Testis (tissue), 2 donors: Measurements from ENCODE around the gene LIPT1.

Experiments
- POLR2A ChIP-seq: fragments of 450-650 bp; IDR thresholded peaks from one replicate; pipeline ENCODE4 v1.6.1; 2017; ENCODE audit warnings: antibody characterized with exemption, mild to moderate bottlenecking, moderate library complexity
- TF ChIP-seq, protein P1 (sequence below), 3 experiments: fragments of 450-650 bp in 2 of 3; fragments of 200-600 bp in 1 of 3; sonication (generic) in 1 of 3; IDR thresholded peaks; one replicate each; pipeline ENCODE4 v1.5.1; 2016 to 2019; ENCODE audit warnings: antibody characterized with exemption in 3 of 3, mild to moderate bottlenecking in 2 of 3, moderate library complexity in 1 of 3

GRCh38 chr2:99181624-99182000, 26.8 kb downstream of the LIPT1 start:
- TF ChIP-seq, protein P1, sequence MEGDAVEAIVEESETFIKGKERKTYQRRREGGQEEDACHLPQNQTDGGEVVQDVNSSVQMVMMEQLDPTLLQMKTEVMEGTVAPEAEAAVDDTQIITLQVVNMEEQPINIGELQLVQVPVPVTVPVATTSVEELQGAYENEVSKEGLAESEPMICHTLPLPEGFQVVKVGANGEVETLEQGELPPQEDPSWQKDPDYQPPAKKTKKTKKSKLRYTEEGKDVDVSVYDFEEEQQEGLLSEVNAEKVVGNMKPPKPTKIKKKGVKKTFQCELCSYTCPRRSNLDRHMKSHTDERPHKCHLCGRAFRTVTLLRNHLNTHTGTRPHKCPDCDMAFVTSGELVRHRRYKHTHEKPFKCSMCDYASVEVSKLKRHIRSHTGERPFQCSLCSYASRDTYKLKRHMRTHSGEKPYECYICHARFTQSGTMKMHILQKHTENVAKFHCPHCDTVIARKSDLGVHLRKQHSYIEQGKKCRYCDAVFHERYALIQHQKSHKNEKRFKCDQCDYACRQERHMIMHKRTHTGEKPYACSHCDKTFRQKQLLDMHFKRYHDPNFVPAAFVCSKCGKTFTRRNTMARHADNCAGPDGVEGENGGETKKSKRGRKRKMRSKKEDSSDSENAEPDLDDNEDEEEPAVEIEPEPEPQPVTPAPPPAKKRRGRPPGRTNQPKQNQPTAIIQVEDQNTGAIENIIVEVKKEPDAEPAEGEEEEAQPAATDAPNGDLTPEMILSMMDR (IDR thresholded peaks at IDR 0.05): no peak
- no peak for TF ChIP-seq POLR2A
